ENCODE data around the gene RAD18.

- TF ChIP-seq NFIC (IDR thresholded peaks at IDR 0.05) (no peak), TAF1 (IDR thresholded peaks at IDR 0.05; ENCODE audit: low read depth) (no peak), ZBTB7A (IDR thresholded peaks at IDR 0.05; ENCODE audit: low read depth) (no peak), EP300 (IDR thresholded peaks at IDR 0.05; ENCODE audit: borderline replicate concordance) (no peak), FOXM1 (IDR thresholded peaks at IDR 0.05; ENCODE audit: borderline replicate concordance, low read depth) (no peak), MAX (IDR thresholded peaks at IDR 0.05) (no peak; the same call in 1 of the 2 replicates), REST (IDR thresholded peaks at IDR 0.05; ENCODE audit: low read depth) (no peak), CEBPB (IDR thresholded peaks at IDR 0.05) (no peak), TCF12 (IDR thresholded peaks at IDR 0.05; ENCODE audit: low read depth) (no peak), YY1 (IDR thresholded peaks at IDR 0.05; ENCODE audit: low read depth) (no peak), EGR1 (IDR thresholded peaks at IDR 0.05) (no peak), RAD21 (IDR thresholded peaks at IDR 0.05; ENCODE audit: low read depth) (peak; percentile 89)
Measured at GRCh38 chr3:8987645-8988383, 24.5 kb upstream of the RAD18 start.
